Endothelial cell of umbilical vein (primary cell): ENCODE results near the gene NOD2. TPM values are rescaled to one million over a fixed set of nuclear protein-coding genes. Genes with fewer than 3 reads are reported as not detected.

Source experiments
- BruUV-seq: library from RNA; stranded (reverse); fragments of 400-500 nt; replicated peaks from 2 replicates; lab custom pipeline; 2021; lab: Mats Ljungman, UMichigan
- CTCF ChIA-PET: fragments of 300-600, 350-600 bp; sonication (Branson Sonifier 250); formaldehyde crosslinking; loops from one replicate; lab custom pipeline; 2021; ENCODE audit warnings: antibody characterized with exemption, inconsistent platforms; lab: Charles Lee
- POLR2A ChIA-PET: fragments of 300-600, 350-600 bp; sonication (Branson Sonifier 250); formaldehyde crosslinking; loops from one replicate; lab custom pipeline; 2021; ENCODE audit warnings: antibody characterized with exemption, inconsistent platforms; lab: Charles Lee
- DNase-seq: peaks from one replicate; pipeline ENCODE4 v3.0.0-alpha.2; 2011; ENCODE audit warnings: low read depth, low spot score
- FAIRE-seq: peaks from 2 replicates; lab custom pipeline; 2011; peaks lifted over from hg19 to GRCh38; lab: Jason Lieb, UNC
- H2AFZ ChIP-seq: 2 replicates; pipeline ENCODE4 v1.6.0; 2012; ENCODE audit warnings: low read depth, low read length, control low read depth, inconsistent platforms
- H3K27ac ChIP-seq: 2 replicates; pipeline ENCODE4 v1.5.1; 2011; ENCODE audit warnings: low read depth, mild to moderate bottlenecking, control low read depth, low read length, moderate library complexity; ENCODE audit not compliant: insufficient read depth
- H3K27me3 ChIP-seq, 2 experiments: 2 replicates each; pipeline versions ENCODE4 v1.6.0 to v1.6.1; 2011; ENCODE audit warnings: low read length in 2 of 2, mixed read lengths in 1 of 2; ENCODE audit not compliant: control insufficient read depth in 2 of 2, insufficient read depth in 2 of 2
- H3K36me3 ChIP-seq, 2 experiments: 2 replicates in 1 of 2; 3 replicates in 1 of 2; pipeline ENCODE4 v1.5.1; 2011; ENCODE audit warnings: low read length in 2 of 2, mild to moderate bottlenecking in 1 of 2, moderate library complexity in 1 of 2; ENCODE audit not compliant: control insufficient read depth in 2 of 2, insufficient read depth in 2 of 2; ENCODE audit errors: extremely low read depth in 1 of 2
- H3K4me1 ChIP-seq: 3 replicates; pipeline ENCODE4 v1.5.1; 2011; ENCODE audit warnings: mild to moderate bottlenecking, low read length; ENCODE audit not compliant: control insufficient read depth, insufficient read depth; ENCODE audit errors: extremely low read depth
- H3K4me2 ChIP-seq: 2 replicates; pipeline ENCODE4 v1.6.1; 2011; ENCODE audit warnings: low read length, control low read depth, mixed read lengths; ENCODE audit not compliant: insufficient read depth
- H3K4me3 ChIP-seq, 3 experiments: fragments of 200-600 bp in 1 of 3; sonication (generic), shearing (Covaris generic) in 1 of 3; replicated peaks in 1 of 3; 2 replicates each; pipeline ENCODE4 v1.5.1; 2011 to 2016; ENCODE audit warnings: control low read depth in 3 of 3, low read length in 3 of 3, mild to moderate bottlenecking in 2 of 3, inconsistent platforms in 1 of 3, low read depth in 1 of 3, moderate library complexity in 1 of 3; ENCODE audit not compliant: insufficient read depth in 1 of 3
- H3K79me2 ChIP-seq: 2 replicates; pipeline ENCODE4 v1.6.0; 2012; ENCODE audit warnings: low read length, inconsistent platforms; ENCODE audit not compliant: control insufficient read depth, insufficient read depth
- H3K9ac ChIP-seq: replicated peaks from 2 replicates; pipeline ENCODE3; 2011; ENCODE audit warnings: low read length, control low read depth; ENCODE audit not compliant: insufficient read depth; ENCODE audit errors: extremely low read depth
- H3K9me1 ChIP-seq: replicated peaks from 3 replicates; pipeline ENCODE4 v1.6.0; 2011; ENCODE audit warnings: mild to moderate bottlenecking, low read length; ENCODE audit not compliant: control insufficient read depth, insufficient read depth; ENCODE audit errors: extremely low read depth
- H3K9me3 ChIP-seq: replicated peaks from 2 replicates; pipeline ENCODE4 v1.5.1; 2012; ENCODE audit warnings: low read length, inconsistent platforms; ENCODE audit not compliant: control insufficient read depth, insufficient read depth
- H4K20me1 ChIP-seq: replicated peaks from 2 replicates; pipeline ENCODE3; 2011; ENCODE audit warnings: mild to moderate bottlenecking, low read length; ENCODE audit not compliant: control insufficient read depth, insufficient read depth; ENCODE audit errors: extremely low read depth
- CTCF ChIP-seq, 2 donors: IDR thresholded peaks; 1 replicate in 1 of 2; 2 replicates in 1 of 2; pipeline ENCODE4 v1.5.1; 2011; ENCODE audit warnings: low read length in 2 of 2, mild to moderate bottlenecking in 2 of 2, moderate library complexity in 2 of 2, control low read depth in 1 of 2, inconsistent platforms in 1 of 2, low read depth in 1 of 2; ENCODE audit not compliant: insufficient read depth in 1 of 2; ENCODE audit errors: extremely low read depth in 1 of 2
- EZH2 ChIP-seq: IDR thresholded peaks from 2 replicates; pipeline ENCODE4 v1.6.1; 2012; ENCODE audit warnings: borderline replicate concordance, low read depth, mild to moderate bottlenecking, moderate library complexity, low read length, inconsistent platforms; ENCODE audit not compliant: severe bottlenecking
- FOS ChIP-seq: IDR thresholded peaks from 2 replicates; pipeline ENCODE4 v1.6.1; 2011; ENCODE audit warnings: mild to moderate bottlenecking, low read length, moderate library complexity, borderline replicate concordance; ENCODE audit not compliant: insufficient read depth
- GATA2 ChIP-seq: IDR thresholded peaks from 2 replicates; pipeline ENCODE4 v1.7.0; 2011; ENCODE audit warnings: low read depth, mild to moderate bottlenecking, moderate library complexity, mixed read lengths, low read length; ENCODE audit not compliant: insufficient read length, insufficient read depth
- JUN ChIP-seq: IDR thresholded peaks from 2 replicates; pipeline ENCODE4 v1.6.1; 2011; ENCODE audit warnings: borderline replicate concordance, low read depth; ENCODE audit not compliant: insufficient read length, insufficient read depth
- MAX ChIP-seq: IDR thresholded peaks from 2 replicates; pipeline ENCODE4 v1.6.1; 2011; ENCODE audit not compliant: insufficient read depth, insufficient read length
- MYC ChIP-seq: IDR thresholded peaks from one replicate; pipeline ENCODE4 v1.6.1; 2011; ENCODE audit warnings: mild to moderate bottlenecking, low read depth, low read length
- POLR2A ChIP-seq: IDR thresholded peaks from 2 replicates; pipeline ENCODE4 v1.6.1; 2012; ENCODE audit warnings: low read depth, mild to moderate bottlenecking, control low read depth, low read length
- POLR2AphosphoS5 ChIP-seq: IDR thresholded peaks from 2 replicates; pipeline ENCODE4 v1.6.1; 2012; ENCODE audit warnings: low read depth, mild to moderate bottlenecking, control low read depth, low read length, moderate library complexity; ENCODE audit not compliant: insufficient read depth
- dilution Hi-C: fragments of 300-500 bp; cut with MboI; formaldehyde crosslinking; loops from one replicate; pipeline ENCODE4 v1.15.0; 2019; ENCODE audit warnings: low sequenced_read_pairs; ENCODE audit not compliant: extremely low pct_ligation_motif_present
- intact Hi-C: fragments of 100-400 bp; cut with micrococcal nuclease; formaldehyde crosslinking; loops from one replicate; pipeline ENCODE4 v1.10.0; 2022
- polyA plus RNA-seq, 4 experiments: library from polyadenylated mRNA; depleted of rRNA in 3 of 4; stranded (reverse) in 3 of 4; unstranded in 1 of 4; fragments of >200 nt; gene quantifications; 2 replicates each; pipeline versions ENCODE4 v1.2.1 to v1.2.3, GENCODE V29; 2011 to 2012; ENCODE audit warnings: missing spikeins in 1 of 4
- total RNA-seq: library from RNA; stranded (reverse); gene quantifications from 2 replicates; pipeline ENCODE4 v1.2.3, GENCODE V29; 2021

The NOD2 gene
- total and polyA plus RNA-seq, 2 donors (not counting 3 experiments of a cell fraction or from before 2014, with no cell fraction given) = 0.07 to 0.58 TPM

GRCh38 chr16:50711862-50712559 lies 18.6 kb downstream of the NOD2 start:
- ChIA-PET POLR2A (no interaction called here), CTCF (interaction anchor here (1.8 kb wide), 1 partner anchor 47 kb away, joined by 5 read pairs; no protein-coding TSS in a partner anchor)
- intact Hi-C loops (no loop called here), dilution Hi-C loops (no loop called here)
- Histone ChIP-seq H4K20me1 (no peaks in the 10 kb centered on the region), H3K27me3 (no peaks in the 10 kb centered on the region), H2AFZ (no peak overlapping the region), H3K79me2 (no peaks in the 10 kb centered on the region), H3K4me2 (no peak overlapping the region), H3K4me3 (no peak overlapping the region), H3K9me1 (no peaks in the 10 kb centered on the region), H3K27ac (no peak overlapping the region), H3K36me3 (no peaks in the 10 kb centered on the region), H3K9me3 (no peaks in the 10 kb centered on the region), H3K4me1 (no peaks in the 10 kb centered on the region), H3K9ac (no peak overlapping the region)
- FAIRE-seq (no peak), DNase-seq (no peak)
- no TSS peak for BruUV-seq
- no peak for TF ChIP-seq JUN
- no peak for TF ChIP-seq POLR2A
- no peak for TF ChIP-seq POLR2AphosphoS5
- no peak for TF ChIP-seq FOS
- TF ChIP-seq MYC = no peak
- TF ChIP-seq EZH2 = no peak
- TF ChIP-seq GATA2 = no peak
- no peak for TF ChIP-seq MAX
- TF ChIP-seq CTCF (IDR thresholded peaks at IDR 0.05; ENCODE audit: extremely low read depth in 1 of 2, insufficient read depth in 1 of 2, low read depth in 1 of 2, low read length in 2 of 2) = no peak
